ENCODE data around the gene HLF.

- TF ChIP-seq EZH2 (IDR thresholded peaks at IDR 0.05; ENCODE audit: insufficient read depth, poor library complexity, severe bottlenecking) (no peak), EZH2phosphoT487 (IDR thresholded peaks at IDR 0.05; ENCODE audit: insufficient read depth, low read depth) (no peak)
These were observed 43.1 kb downstream of the HLF start for GRCh38 chr17:55307879-55308278.

Measured in GM23248 (cell line).